Activated naive CD4-positive, alpha-beta T cell treated with anti-CD3 and anti-CD28 coated beads for 36 hours (primary cell): ENCODE data around the gene KRTAP9-6. TPM values are rescaled to one million over a fixed set of nuclear protein-coding genes. Genes with fewer than 3 reads are reported as not detected.
A peak's percentile ranks its signal among the peaks of the same experiment; 100 is the strongest.
"Not testable (repeated sequence)": the region's sequence is repeated elsewhere in the genome, so short reads cannot be mapped to it uniquely, and the experiment has no call there.

ENCODE experiments used
- CTCF ChIA-PET: fragments of 350-600 bp; sonication (Branson Sonifier 250); formaldehyde crosslinking; loops from one replicate; lab custom pipeline; 2021; ENCODE audit warnings: antibody characterized with exemption; lab: Charles Lee
- DNase-seq: peaks from one replicate; pipeline ENCODE4 v3.0.0-alpha.2; 2020
- H3K27ac Mint-ChIP-seq: one replicate; pipeline ENCODE4 v1.8.0; 2021; ENCODE audit warnings: mild to moderate bottlenecking, mixed read lengths
- H3K27me3 Mint-ChIP-seq: one replicate; pipeline ENCODE4 v1.8.0; 2021; ENCODE audit warnings: low read depth, mixed read lengths
- H3K36me3 Mint-ChIP-seq: one replicate; pipeline ENCODE4 v1.8.0; 2021; ENCODE audit warnings: low read depth, mixed read lengths
- H3K4me1 Mint-ChIP-seq: one replicate; pipeline ENCODE4 v1.8.0; 2021; ENCODE audit warnings: low read depth, mixed read lengths
- H3K4me3 Mint-ChIP-seq: one replicate; pipeline ENCODE4 v1.8.0; 2021; ENCODE audit warnings: mild to moderate bottlenecking, moderate library complexity, mixed read lengths
- H3K9me3 Mint-ChIP-seq: one replicate; pipeline ENCODE4 v1.8.0; 2021; ENCODE audit warnings: mixed read lengths
- intact Hi-C: fragments of 100-400 bp; cut with micrococcal nuclease; formaldehyde crosslinking; loops from one replicate; pipeline ENCODE4 v1.15.1; 2023
- total RNA-seq, 2 experiments: library from RNA; stranded (reverse); gene quantifications; one replicate each; pipeline ENCODE4 v1.2.3, GENCODE V29; 2021

Gene KRTAP9-6
- total RNA-seq, 2 experiments from 2014 or later: not detected

- Mint-ChIP-seq H3K27ac (no peak overlapping the region), H3K4me3 (no peak overlapping the region), H3K9me3 (no peaks in the 10 kb centered on the region), H3K36me3 (no peaks in the 10 kb centered on the region), H3K27me3 (peaks cover 3% of the 10 kb centered on the region), H3K4me1 (no peaks in the 10 kb centered on the region)
- intact Hi-C loops: no loop called here
- CTCF ChIA-PET: no interaction called here
- no peak for DNase-seq
Observed at GRCh38 chr17:41251261-41251660, 13.9 kb upstream of the KRTAP9-6 start.

DNA sequence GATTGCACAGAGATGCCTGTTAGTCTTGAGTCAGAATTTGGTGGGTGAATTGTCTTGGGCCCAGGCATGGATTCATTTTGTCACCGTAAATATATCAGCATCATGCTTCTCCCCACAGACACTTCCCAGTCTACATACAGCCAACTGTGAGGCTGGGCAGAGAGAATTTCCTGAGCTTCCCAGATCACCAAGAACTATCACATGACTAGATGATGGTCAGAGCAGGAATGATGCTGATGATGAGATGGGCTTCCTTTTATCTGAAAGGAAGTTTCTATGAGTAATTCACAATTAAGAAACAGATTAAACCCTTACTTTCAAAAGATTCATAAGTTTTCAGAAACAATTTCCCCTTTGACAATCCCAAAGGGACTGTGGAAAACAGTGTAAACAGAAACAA, 10.3 kb upstream of the KRTAP9-6 start:
- Mint-ChIP-seq H3K36me3 (no peaks in the 10 kb centered on the region), H3K27ac (no peak overlapping the region), H3K9me3 (no peaks in the 10 kb centered on the region), H3K4me1 (no peaks in the 10 kb centered on the region), H3K4me3 (no peak overlapping the region), H3K27me3 (peaks cover 3% of the 10 kb centered on the region)
- intact Hi-C loops: no loop called here
- DNase-seq: no peak
- CTCF ChIA-PET: no interaction called here

GRCh38 chr17:41255381-41256290, 9.5 kb upstream of the KRTAP9-6 start, which contains the start of gene KRTAP9-9:
TSS of gene KRTAP9-9 (plus strand) at chr17:41255384.
- DNase-seq, CTCF ChIA-PET, H3K36me3 Mint-ChIP-seq: not testable (repeated sequence)

DNA sequence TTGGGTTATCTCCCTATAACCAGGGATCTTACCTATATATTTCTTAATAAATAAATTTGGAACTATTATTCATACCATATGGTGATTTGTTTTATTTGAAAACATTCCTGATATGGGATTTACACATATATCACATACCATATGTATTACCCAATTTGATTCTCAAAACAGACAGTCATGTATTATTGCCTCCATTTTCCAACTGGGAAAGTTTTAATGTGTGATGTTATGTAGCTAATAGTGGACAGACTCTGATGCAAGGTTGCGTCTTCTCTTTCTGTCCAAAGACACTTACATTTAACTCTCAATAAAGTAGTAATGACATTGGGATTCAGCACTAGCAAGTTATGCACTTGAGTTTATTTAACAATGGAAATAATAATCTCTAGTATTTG, 8.9 kb upstream of the KRTAP9-6 start:
- Mint-ChIP-seq H3K36me3 (no peaks in the 10 kb centered on the region), H3K4me3 (no peak overlapping the region), H3K9me3 (no peaks in the 10 kb centered on the region), H3K4me1 (no peaks in the 10 kb centered on the region), H3K27ac (no peak overlapping the region), H3K27me3 (peaks cover 3% of the 10 kb centered on the region)
- DNase-seq: no peak
- intact Hi-C loops: no loop called here
- CTCF ChIA-PET: interaction anchor here (0.6 kb wide), 1 partner anchor 623 kb away, joined by 4 read pairs; no protein-coding TSS in a partner anchor

More at GRCh38 chr17:41255381-41256290, 9.5 kb upstream of the KRTAP9-6 start, which contains the start of gene KRTAP9-9:
- H3K27ac Mint-ChIP-seq, intact Hi-C loops, H3K4me3 Mint-ChIP-seq, H3K27me3 Mint-ChIP-seq, H3K4me1 Mint-ChIP-seq, H3K9me3 Mint-ChIP-seq: not testable (repeated sequence)

GRCh38 chr17:41258406-41258805, 6.8 kb upstream of the KRTAP9-6 start:
- no peak overlapping the region for H3K4me3 Mint-ChIP-seq
- no peaks in the 10 kb centered on the region for H3K36me3 Mint-ChIP-seq
- H3K27me3 Mint-ChIP-seq: no peaks in the 10 kb centered on the region

GRCh38 chr17:41263212-41263611, 2.0 kb upstream of the KRTAP9-6 start:
- Mint-ChIP-seq H3K27me3 (no peaks in the 10 kb centered on the region), H3K27ac (no peak overlapping the region), H3K4me3 (no peak overlapping the region), H3K36me3 (no peaks in the 10 kb centered on the region), H3K4me1 (no peaks in the 10 kb centered on the region), H3K9me3 (no peaks in the 10 kb centered on the region)
- DNase-seq: no peak
- intact Hi-C loops: no loop called here
- CTCF ChIA-PET: no interaction called here

More at GRCh38 chr17:41258406-41258805, 6.8 kb upstream of the KRTAP9-6 start:
- Mint-ChIP-seq H3K9me3 (no peaks in the 10 kb centered on the region), H3K27ac (no peak overlapping the region), H3K4me1 (no peaks in the 10 kb centered on the region)
- CTCF ChIA-PET: no interaction called here
- intact Hi-C loops: no loop called here
- no peak for DNase-seq

DNA sequence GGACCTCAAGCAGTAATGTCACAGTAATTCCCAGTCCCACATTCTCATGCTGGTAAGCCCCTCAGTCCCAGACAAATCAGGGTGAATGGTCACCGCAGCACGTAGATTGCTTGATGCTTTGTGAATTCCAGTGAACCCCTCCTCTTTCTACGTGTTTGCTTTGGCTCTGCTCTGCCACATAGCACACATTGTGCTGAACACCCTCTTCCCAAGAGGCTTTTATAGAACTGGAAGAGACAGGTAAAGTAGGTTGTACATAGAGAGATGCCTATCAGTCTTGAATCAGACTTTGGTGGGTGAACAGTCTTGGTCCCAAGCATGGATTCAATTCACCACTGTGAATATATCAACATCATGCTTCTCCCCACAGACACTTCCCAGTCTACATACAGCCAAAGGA, 579 bp upstream of the KRTAP9-6 start:
- Mint-ChIP-seq H3K36me3 (no peaks in the 10 kb centered on the region), H3K4me3 (no peak overlapping the region), H3K27ac (no peak overlapping the region), H3K27me3 (no peaks in the 10 kb centered on the region), H3K4me1 (no peaks in the 10 kb centered on the region), H3K9me3 (no peaks in the 10 kb centered on the region)
- intact Hi-C loops: loop anchor here (1.0 kb wide), 1 partner anchor 12 kb away; no protein-coding TSS in a partner anchor
- CTCF ChIA-PET: no interaction called here
- no peak for DNase-seq

- no peaks in the 10 kb centered on the region for H3K36me3 Mint-ChIP-seq
- CTCF ChIA-PET: interaction anchor here (0.6 to 0.7 kb wide), 2 partner anchors 253 to 291 kb away, joined by 3 to 4 read pairs; no protein-coding TSS in a partner anchor
- intact Hi-C loops: no loop called here
- peaks cover 5% of the 10 kb centered on the region for H3K4me1 Mint-ChIP-seq
- H3K4me3 Mint-ChIP-seq: no peak overlapping the region
- no peaks in the 10 kb centered on the region for H3K27me3 Mint-ChIP-seq
- DNase-seq: no peak
- H3K27ac Mint-ChIP-seq: no peak overlapping the region
- H3K9me3 Mint-ChIP-seq: no peaks in the 10 kb centered on the region
Observed at GRCh38 chr17:41267711-41268110, 2.5 kb downstream of the KRTAP9-6 start.

GRCh38 chr17:41271323-41271722, 6.1 kb downstream of the KRTAP9-6 start:
- H3K27ac Mint-ChIP-seq, H3K4me3 Mint-ChIP-seq, CTCF ChIA-PET, H3K27me3 Mint-ChIP-seq, H3K4me1 Mint-ChIP-seq, H3K36me3 Mint-ChIP-seq, intact Hi-C loops, H3K9me3 Mint-ChIP-seq, DNase-seq: not testable (repeated sequence)

- peak overlapping the region; percentile 36 for H3K27ac Mint-ChIP-seq
- H3K36me3 Mint-ChIP-seq: no peaks in the 10 kb centered on the region
- H3K9me3 Mint-ChIP-seq: no peaks in the 10 kb centered on the region
- peaks cover 8% of the 10 kb centered on the region for H3K4me1 Mint-ChIP-seq
- DNase-seq: no peak
- no peak overlapping the region for H3K4me3 Mint-ChIP-seq
- CTCF ChIA-PET: no interaction called here
- intact Hi-C loops: no loop called here
- H3K27me3 Mint-ChIP-seq: no peaks in the 10 kb centered on the region
Observed at GRCh38 chr17:41271858-41272257, 6.7 kb downstream of the KRTAP9-6 start.

DNA sequence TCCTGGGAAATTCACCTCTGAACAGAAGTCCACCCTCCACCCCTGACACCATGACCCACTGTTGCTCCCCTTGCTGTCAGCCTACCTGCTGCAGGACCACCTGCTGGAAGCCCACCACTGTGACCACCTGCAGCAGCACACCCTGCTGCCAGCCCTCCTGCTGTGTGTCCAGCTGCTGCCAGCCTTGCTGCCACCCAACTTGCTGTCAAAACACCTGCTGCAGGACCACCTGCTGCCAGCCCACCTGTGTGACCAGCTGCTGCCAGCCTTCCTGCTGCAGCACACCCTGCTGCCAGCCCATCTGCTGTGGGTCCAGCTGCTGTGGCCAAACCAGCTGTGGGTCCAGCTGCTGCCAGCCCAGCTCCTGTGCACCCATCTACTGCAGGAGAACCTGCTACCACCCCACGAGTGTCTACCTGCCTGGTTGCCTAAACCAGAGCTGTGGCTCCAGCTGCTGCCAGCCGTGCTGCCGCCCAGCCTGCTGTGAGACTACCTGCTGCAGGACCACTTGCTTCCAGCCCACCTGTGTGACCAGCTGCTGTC, 10.5 kb downstream of the KRTAP9-6 start, which contains the start of gene KRTAP9-7:
TSS of gene KRTAP9-7 (plus strand) at position 51 of the 543 bp plus-strand sequence. CDS start at position 51, 0 bp downstream.
- not testable (repeated sequence) for H3K36me3 Mint-ChIP-seq, DNase-seq, H3K27ac Mint-ChIP-seq, H3K4me1 Mint-ChIP-seq, H3K4me3 Mint-ChIP-seq, H3K9me3 Mint-ChIP-seq, H3K27me3 Mint-ChIP-seq
- intact Hi-C loops: loop anchor here (1.0 kb wide), 1 partner anchor 11 kb away; no protein-coding TSS in a partner anchor
- CTCF ChIA-PET: interaction anchor here (0.6 kb wide), 1 partner anchor 358 kb away, joined by 3 read pairs; no protein-coding TSS in a partner anchor

DNA sequence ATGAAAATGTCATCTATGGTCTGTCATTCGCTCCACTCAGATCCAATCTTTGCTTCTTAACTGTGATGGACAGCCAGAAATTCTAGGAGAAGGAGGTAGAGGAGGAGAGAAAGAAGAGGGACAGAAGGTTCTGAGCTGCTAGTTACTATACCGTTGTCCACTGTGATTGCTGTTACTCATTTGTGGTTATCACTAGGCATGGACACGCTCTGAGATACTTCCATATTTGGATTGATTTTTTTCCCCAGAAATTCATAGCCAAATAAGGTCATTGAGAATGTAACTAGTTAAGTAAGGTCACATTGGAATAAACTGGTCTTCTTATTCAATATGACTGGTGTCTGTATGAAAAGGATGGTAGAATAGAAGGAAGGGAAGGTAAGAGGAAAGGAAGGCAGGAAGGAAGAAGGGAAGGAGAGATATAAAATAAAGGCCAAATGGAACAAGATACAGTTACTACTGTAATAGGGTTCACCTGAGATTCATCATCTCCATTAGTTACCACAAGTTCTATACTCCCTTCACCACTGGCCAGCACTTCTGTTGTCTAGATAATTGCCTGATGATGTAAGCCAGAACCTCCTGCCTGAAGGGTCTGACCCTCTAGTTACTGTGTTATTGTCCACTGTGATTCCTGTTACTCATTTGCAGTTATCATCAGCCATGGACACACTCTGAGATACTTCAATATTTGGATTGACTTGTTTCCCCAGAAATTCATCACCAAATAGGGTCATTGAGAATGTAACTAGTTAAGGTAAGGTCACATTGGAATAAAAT, 13.2 kb downstream of the KRTAP9-6 start:
- H3K36me3 Mint-ChIP-seq: no peaks in the 10 kb centered on the region
- H3K27ac Mint-ChIP-seq: no peak overlapping the region
- intact Hi-C loops: no loop called here
- CTCF ChIA-PET: no interaction called here
- H3K9me3 Mint-ChIP-seq: no peaks in the 10 kb centered on the region
- DNase-seq: no peak
- no peaks in the 10 kb centered on the region for H3K27me3 Mint-ChIP-seq
- no peak overlapping the region for H3K4me3 Mint-ChIP-seq
- peaks cover 3% of the 10 kb centered on the region for H3K4me1 Mint-ChIP-seq
